ENCODE data around the gene HECW1.

GRCh38 chr7:43234968-43235367 lies 122.5 kb downstream of the HECW1 start:
- TF ChIP-seq CTCF (optimal IDR thresholded peaks at IDR 0.05 in 1 of 3, IDR thresholded peaks at IDR 0.05 in 1 of 3, conservative IDR thresholded peaks at IDR 0.05 in 1 of 3; ENCODE audit: extremely low read depth in 1 of 3, insufficient read depth in 2 of 3, low read length in 3 of 3) = no peak
- no peak for TF ChIP-seq EZH2 (IDR thresholded peaks at IDR 0.05; ENCODE audit: low read length)

Data from keratinocyte (primary cell).